Right atrium auricular region (tissue), 2 donors: ENCODE data around the gene PRCP. TPM values are rescaled to one million over a fixed set of nuclear protein-coding genes. Genes with fewer than 3 reads are reported as not detected.

Experiments
- DNase-seq: peaks from one replicate; pipeline ENCODE4 v3.0.0-alpha.2; 2019; ENCODE audit warnings: low spot score
- H3K27ac ChIP-seq, 2 donors: fragments of 200-600 bp; sonication (generic); 1 replicate in 1 of 2; 2 replicates in 1 of 2; pipeline ENCODE4 v1.5.1; 2016 to 2019
- H3K27me3 ChIP-seq, 2 donors: fragments of 200-600 bp; sonication (generic); one replicate each; pipeline versions ENCODE4 v1.5.1 to v1.6.0; 2017 to 2019
- H3K36me3 ChIP-seq: fragments of 200-600 bp; sonication (generic); one replicate; pipeline ENCODE4 v1.5.1; 2016
- H3K4me1 ChIP-seq, 2 donors: fragments of 200-600 bp; sonication (generic); one replicate each; pipeline versions ENCODE4 v1.5.1 to v1.6.0; 2017 to 2019
- H3K4me3 ChIP-seq, 2 donors: fragments of 200-600 bp; sonication (generic); 1 replicate in 1 of 2; 2 replicates in 1 of 2; pipeline ENCODE4 v1.5.1; 2017 to 2019; ENCODE audit warnings: mild to moderate bottlenecking in 1 of 2, moderate library complexity in 1 of 2
- H3K9me3 ChIP-seq, 2 donors: fragments of 200-600 bp; sonication (generic); one replicate each; pipeline ENCODE4 v1.5.1; 2019
- CTCF ChIP-seq, 2 donors: fragments of 200-600 bp; sonication (generic); IDR thresholded peaks; one replicate each; pipeline ENCODE4 v1.5.1; 2019; ENCODE audit warnings: antibody characterized with exemption in 2 of 2
- total RNA-seq, 2 donors: library from RNA; depleted of rRNA; stranded (reverse); fragments of >200 nt; gene quantifications; one replicate each; pipeline ENCODE4 v1.1.0, GENCODE V29; 2016

The PRCP gene
- total RNA-seq, 2 donors from 2014 or later = 52.5 to 60.1 TPM

- TF ChIP-seq CTCF (IDR thresholded peaks at IDR 0.05) = no peak
- Histone ChIP-seq H3K4me1 (peaks cover 0 to 27% of the 10 kb centered on the region in 2 donors), H3K36me3 (no peaks in the 10 kb centered on the region), H3K4me3 (no peak overlapping the region), H3K9me3 (no peaks in the 10 kb centered on the region), H3K27me3 (no peaks in the 10 kb centered on the region), H3K27ac (no peak overlapping the region)
- no peak for DNase-seq
Measured at GRCh38 chr11:82794490-82794889, 105.7 kb downstream of the PRCP start.

GRCh38 chr11:82792822-82793569, 107.2 kb downstream of the PRCP start:
- H3K4me1 ChIP-seq = peaks cover 0 to 27% of the 10 kb centered on the region in 2 donors
- DNase-seq = no peak
- TF ChIP-seq CTCF (IDR thresholded peaks at IDR 0.05) = no peak
- no peaks in the 10 kb centered on the region for H3K9me3 ChIP-seq
- H3K27me3 ChIP-seq = no peaks in the 10 kb centered on the region
- no peaks in the 10 kb centered on the region for H3K36me3 ChIP-seq
- H3K4me3 ChIP-seq = no peak overlapping the region
- H3K27ac ChIP-seq = peak overlapping the region in 1 of 2 donors; percentile 78

- H3K36me3 ChIP-seq = no peaks in the 10 kb centered on the region
- H3K27me3 ChIP-seq = no peaks in the 10 kb centered on the region
- no peak for DNase-seq
- no peaks in the 10 kb centered on the region for H3K9me3 ChIP-seq
- TF ChIP-seq CTCF (IDR thresholded peaks at IDR 0.05) = no peak
- H3K4me1 ChIP-seq = peaks cover 0 to 22% of the 10 kb centered on the region in 2 donors
- H3K27ac ChIP-seq = peak overlapping the region in 1 of 2 donors; percentile 78
- no peak overlapping the region for H3K4me3 ChIP-seq
Measured at GRCh38 chr11:82792319-82792718, 107.9 kb downstream of the PRCP start.

GRCh38 chr11:82791779-82792178, 108.5 kb downstream of the PRCP start:
- Histone ChIP-seq H3K27ac (peak overlapping the region; percentile 58 to 78), H3K4me3 (no peak overlapping the region), H3K9me3 (no peaks in the 10 kb centered on the region), H3K36me3 (no peaks in the 10 kb centered on the region), H3K4me1 (peaks cover 0 to 20% of the 10 kb centered on the region in 2 donors), H3K27me3 (no peaks in the 10 kb centered on the region)
- no peak for DNase-seq
- no peak for TF ChIP-seq CTCF (IDR thresholded peaks at IDR 0.05)

GRCh38 chr11:82790723-82791484, 109.3 kb downstream of the PRCP start:
- H3K36me3 ChIP-seq = no peaks in the 10 kb centered on the region
- H3K4me1 ChIP-seq = peaks cover 0 to 20% of the 10 kb centered on the region in 2 donors
- DNase-seq = no peak
- TF ChIP-seq CTCF (IDR thresholded peaks at IDR 0.05) = no peak
- no peaks in the 10 kb centered on the region for H3K27me3 ChIP-seq
- no peak overlapping the region for H3K4me3 ChIP-seq
- no peaks in the 10 kb centered on the region for H3K9me3 ChIP-seq
- H3K27ac ChIP-seq = peak overlapping the region; percentile 58 to 78
